ENCODE data around the gene SPTBN1.

SPTBN1 gene

DNA sequence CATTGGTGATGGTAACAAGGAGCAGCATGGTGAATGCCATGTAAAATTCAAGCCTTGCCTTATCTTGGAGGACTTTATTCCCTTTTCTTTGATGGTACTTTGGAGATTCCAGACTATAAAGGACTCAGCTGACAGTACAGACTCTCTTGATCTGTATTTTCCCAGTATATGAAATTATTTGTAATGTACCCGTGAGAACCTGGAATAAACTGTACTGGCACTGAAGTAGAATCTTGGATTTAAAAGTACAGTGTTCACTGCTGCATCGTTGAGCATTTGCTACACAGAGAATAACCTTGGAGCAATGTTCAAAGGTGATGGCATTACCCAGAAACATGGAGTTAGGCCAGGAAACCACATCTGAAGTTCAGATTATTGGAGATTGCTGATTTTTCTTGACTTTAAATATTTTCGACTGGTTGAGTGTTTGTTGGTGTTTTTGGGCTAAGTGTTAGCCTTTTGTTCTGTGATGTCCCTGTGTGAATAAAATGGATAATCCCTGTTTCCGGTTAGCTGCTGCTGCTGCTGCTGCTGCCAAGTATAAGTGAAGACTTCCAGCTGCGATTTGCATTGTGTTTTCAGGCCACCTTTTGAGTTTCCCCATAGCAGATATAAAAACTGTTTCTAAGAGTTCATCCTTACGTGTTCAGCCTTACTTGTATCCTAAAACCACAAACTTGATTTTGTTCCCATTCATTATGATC is 122.0 kb downstream of the SPTBN1 start:
- TF ChIP-seq GATA2 (IDR thresholded peaks at IDR 0.05; ENCODE audit: low read depth, low read length) = no peak
- TF ChIP-seq GATA3 (IDR thresholded peaks at IDR 0.05; ENCODE audit: low read depth, low read length) = no peak

DNA sequence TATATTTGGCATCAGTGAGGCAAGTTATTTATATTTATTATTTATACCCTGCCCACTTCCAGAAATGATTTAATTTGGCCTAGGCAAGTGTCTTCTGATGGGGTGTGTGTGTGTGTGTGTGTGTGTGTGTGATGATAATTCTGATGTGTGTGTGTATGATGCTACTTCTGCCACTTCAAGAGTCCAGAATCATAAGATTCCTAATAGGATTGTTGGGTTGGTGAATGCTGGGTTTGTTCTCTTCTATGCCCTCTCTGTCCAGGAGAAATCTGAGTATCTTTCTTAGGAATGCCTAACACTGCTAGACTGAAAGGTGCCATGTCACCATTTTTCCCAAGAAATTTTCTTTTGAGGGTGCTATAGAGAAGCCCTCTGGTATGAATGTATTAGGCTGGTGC is 122.5 kb downstream of the SPTBN1 start:
- TF ChIP-seq GATA2 (IDR thresholded peaks at IDR 0.05; ENCODE audit: low read depth, low read length) (no peak), GATA3 (IDR thresholded peaks at IDR 0.05; ENCODE audit: low read depth, low read length) (no peak)

- TF ChIP-seq GATA3 (IDR thresholded peaks at IDR 0.05; ENCODE audit: low read depth, low read length) (no peak), GATA2 (IDR thresholded peaks at IDR 0.05; ENCODE audit: low read depth, low read length) (no peak)
Observed at GRCh38 chr2:54579061-54579681, 123.0 kb downstream of the SPTBN1 start.

- TF ChIP-seq GATA3 (IDR thresholded peaks at IDR 0.05; ENCODE audit: low read depth, low read length) (no peak), GATA2 (IDR thresholded peaks at IDR 0.05; ENCODE audit: low read depth, low read length) (no peak)
Observed at GRCh38 chr2:54579682-54580620, 123.8 kb downstream of the SPTBN1 start.

GRCh38 chr2:54581326-54582039 is 125.4 kb downstream of the SPTBN1 start:
- no peak for TF ChIP-seq GATA2 (IDR thresholded peaks at IDR 0.05; ENCODE audit: low read depth, low read length)
- TF ChIP-seq GATA3 (IDR thresholded peaks at IDR 0.05; ENCODE audit: low read depth, low read length) = no peak

DNA sequence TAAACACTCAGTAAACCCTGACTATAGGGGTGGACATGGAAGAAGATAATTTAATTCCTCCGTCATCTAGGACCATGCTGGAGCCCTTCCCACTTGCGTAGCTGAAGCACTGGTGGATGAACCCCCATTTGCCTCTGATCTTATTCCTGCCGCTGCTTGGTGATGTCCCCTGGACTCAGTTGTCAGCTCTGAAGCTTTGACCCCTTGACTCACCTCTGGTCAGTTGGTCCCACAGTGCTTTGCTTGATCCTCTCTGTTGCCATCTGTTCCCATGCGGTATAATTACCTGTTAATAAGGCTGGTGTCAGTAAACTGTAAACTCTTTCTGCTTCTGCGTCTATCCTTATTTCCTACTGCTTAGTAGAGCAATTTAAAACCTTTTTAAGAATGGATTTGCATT is 126.9 kb downstream of the SPTBN1 start:
- no peak for TF ChIP-seq GATA2 (IDR thresholded peaks at IDR 0.05; ENCODE audit: low read depth, low read length)
- no peak for TF ChIP-seq GATA3 (IDR thresholded peaks at IDR 0.05; ENCODE audit: low read depth, low read length)

DNA sequence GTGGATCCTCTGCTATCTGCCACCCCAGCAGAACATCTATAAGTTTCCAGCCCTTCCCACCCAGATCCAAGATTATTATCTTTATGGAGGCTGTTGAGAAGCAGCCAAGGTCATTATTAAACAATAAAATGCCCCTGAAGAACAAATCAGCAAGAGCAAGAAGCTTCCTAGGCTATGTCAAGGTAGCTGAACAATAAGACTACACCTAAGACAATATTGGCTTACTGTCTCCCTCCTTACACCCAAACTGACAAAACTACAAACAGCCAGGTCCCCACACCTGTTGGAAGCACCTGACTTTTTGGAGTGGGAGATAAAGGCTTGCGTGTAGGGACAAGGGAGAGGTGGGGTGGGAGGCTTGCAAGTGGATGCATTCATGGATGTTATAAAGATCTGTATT is 128.5 kb downstream of the SPTBN1 start:
- TF ChIP-seq GATA2 (IDR thresholded peaks at IDR 0.05; ENCODE audit: low read depth, low read length) = no peak; the same call in 1 of the 2 replicates
- TF ChIP-seq GATA3 (IDR thresholded peaks at IDR 0.05; ENCODE audit: low read depth, low read length) = no peak

DNA sequence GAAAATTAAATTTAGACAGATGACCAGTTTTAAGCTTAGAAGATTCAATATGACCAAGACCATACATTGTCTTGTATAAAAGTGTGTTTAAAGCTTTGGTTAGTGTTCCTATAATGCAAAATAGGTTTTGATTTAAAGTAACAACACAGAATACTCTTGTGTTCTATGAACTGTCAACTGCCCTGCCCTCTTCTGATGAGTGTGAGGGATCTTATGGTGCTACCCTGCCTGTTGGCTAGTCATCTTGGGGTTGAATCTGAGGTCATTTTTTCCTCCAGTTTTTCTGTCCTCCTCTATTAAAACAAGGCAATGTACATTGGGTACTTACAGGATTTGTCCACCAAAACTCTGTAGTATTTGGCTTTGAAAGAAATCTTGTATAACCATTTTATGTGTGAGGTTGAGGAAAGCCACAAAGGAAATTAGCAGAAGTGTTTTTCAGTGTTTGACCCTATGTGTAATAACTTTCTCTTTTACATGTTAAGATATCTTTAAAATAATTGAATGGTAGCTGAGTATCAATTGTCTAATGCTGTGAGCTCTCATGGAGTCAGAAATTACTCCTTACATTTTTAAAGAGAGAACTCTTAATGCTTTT is 129.1 kb downstream of the SPTBN1 start:
- TF ChIP-seq GATA2 (IDR thresholded peaks at IDR 0.05; ENCODE audit: low read depth, low read length) (no peak), GATA3 (IDR thresholded peaks at IDR 0.05; ENCODE audit: low read depth, low read length) (no peak)

DNA sequence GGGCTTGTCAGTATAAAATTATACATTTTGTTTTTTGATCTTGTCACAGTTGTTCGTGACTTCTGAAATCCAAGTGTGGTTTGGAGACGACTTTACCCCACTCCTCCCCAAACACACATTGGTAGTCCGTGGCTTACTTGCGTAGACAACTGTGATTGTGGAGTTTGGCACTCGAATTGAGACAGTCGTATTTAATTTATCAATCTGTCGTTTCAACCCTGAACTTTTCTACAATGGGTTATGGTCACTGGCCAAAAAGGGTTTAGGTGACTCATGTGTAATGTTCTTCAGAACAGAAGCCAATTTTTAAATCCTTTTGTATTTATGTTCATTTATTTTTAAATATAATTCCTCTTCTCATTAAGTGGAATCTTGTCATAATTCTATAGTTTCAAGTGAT is 129.9 kb downstream of the SPTBN1 start:
- TF ChIP-seq GATA3 (IDR thresholded peaks at IDR 0.05; ENCODE audit: low read depth, low read length) = no peak
- TF ChIP-seq GATA2 (IDR thresholded peaks at IDR 0.05; ENCODE audit: low read depth, low read length) = no peak

DNA sequence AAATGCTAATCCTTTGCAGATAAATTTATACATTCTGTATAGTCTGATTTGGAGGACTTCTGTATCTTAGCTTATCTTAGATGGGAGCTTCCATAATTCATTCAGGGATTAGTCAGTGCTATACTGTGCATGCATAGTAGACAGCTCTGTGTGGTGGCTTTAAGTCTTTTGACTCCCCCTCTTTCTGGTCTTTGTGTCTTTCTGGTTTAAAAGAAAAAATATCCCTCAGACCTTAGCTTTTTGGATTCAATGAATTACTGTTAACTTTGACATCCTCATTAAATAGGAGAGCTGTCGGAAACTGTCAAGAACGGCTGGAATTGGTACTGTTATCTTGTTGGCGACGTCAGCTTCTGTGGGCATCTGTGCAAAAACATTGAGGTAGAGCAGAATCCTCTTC is 130.4 kb downstream of the SPTBN1 start:
- TF ChIP-seq GATA3 (IDR thresholded peaks at IDR 0.05; ENCODE audit: low read depth, low read length) (no peak), GATA2 (IDR thresholded peaks at IDR 0.05; ENCODE audit: low read depth, low read length) (0 out of 2 replicates have a peak, but pooled peaks have one; percentile 36)

GRCh38 chr2:54587171-54588016 is 131.3 kb downstream of the SPTBN1 start:
- TF ChIP-seq GATA3 (IDR thresholded peaks at IDR 0.05; ENCODE audit: low read depth, low read length) (no peak), GATA2 (IDR thresholded peaks at IDR 0.05; ENCODE audit: low read depth, low read length) (no peak)

DNA sequence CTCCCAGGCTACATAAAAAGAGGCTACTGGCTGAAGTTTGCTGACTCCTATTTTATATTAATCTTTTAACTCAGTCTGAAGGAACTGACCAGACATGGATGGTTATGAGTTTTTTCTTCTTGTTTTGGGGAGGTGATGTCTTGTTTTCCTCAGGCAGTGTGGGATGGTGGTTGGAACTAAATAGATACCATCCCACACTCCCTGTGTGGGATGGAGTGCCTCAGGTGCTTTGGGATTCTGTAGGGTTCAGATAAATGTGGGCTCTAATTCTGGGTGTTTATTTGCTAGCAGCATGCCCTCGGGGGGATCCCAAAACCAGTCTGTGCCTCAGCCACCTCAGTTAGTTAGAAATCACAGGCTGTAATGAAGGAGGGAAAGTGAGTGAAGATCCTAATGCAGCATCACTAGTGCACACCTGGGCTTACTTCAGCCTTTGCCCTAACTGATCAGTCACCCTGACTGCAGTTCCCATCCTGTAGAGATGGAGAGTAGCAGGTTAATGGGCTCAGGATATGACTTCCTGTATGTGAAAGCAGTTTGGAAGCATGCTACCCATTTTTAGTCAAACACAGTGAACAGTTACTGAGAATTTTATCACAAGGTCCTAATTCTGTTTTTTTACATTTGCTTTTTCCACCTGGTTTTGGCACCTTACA is 132.2 kb downstream of the SPTBN1 start:
- TF ChIP-seq GATA3 (IDR thresholded peaks at IDR 0.05; ENCODE audit: low read depth, low read length) (no peak), GATA2 (IDR thresholded peaks at IDR 0.05; ENCODE audit: low read depth, low read length) (no peak)

Data from SH-SY5Y (cell line).